CD4-positive, CD25-positive, alpha-beta regulatory T cell (primary cell): ENCODE data around the gene RAD51B. TPM values are rescaled to one million over a fixed set of nuclear protein-coding genes. Genes with fewer than 3 reads are reported as not detected.

ENCODE experiments used
- ATAC-seq, 2 donors: fragments of 150-1000 bp; cut with Tn5 transposase; one replicate each; pipeline ENCODE4 v1.10.0; 2021; ENCODE audit warnings: low read depth in 2 of 2, moderate number of reproducible peaks in 2 of 2, moderate library complexity in 1 of 2
- DNase-seq, 3 donors: peaks; one replicate each; pipeline versions ENCODE4 v3.0.0 to v3.0.0-alpha.2; 2012 to 2022; ENCODE audit warnings: mixed read lengths in 1 of 3
- H3K27ac ChIP-seq: one replicate; pipeline ENCODE4 v1.7.0; 2013; ENCODE audit warnings: mild to moderate bottlenecking, low read length; ENCODE audit not compliant: insufficient read depth, poor library complexity, severe bottlenecking
- H3K27me3 ChIP-seq: one replicate; pipeline ENCODE4 v1.7.0; 2013; ENCODE audit warnings: low read length; ENCODE audit not compliant: control insufficient read depth, insufficient read depth
- H3K36me3 ChIP-seq: one replicate; pipeline ENCODE4 v1.7.0; 2013; ENCODE audit warnings: mild to moderate bottlenecking, low read length, moderate library complexity; ENCODE audit not compliant: control insufficient read depth, insufficient read depth
- H3K4me1 ChIP-seq: 2 replicates; pipeline ENCODE4 v1.7.0; 2013; ENCODE audit warnings: mild to moderate bottlenecking, low read length; ENCODE audit not compliant: insufficient read depth, control insufficient read depth, poor library complexity, severe bottlenecking
- H3K4me3 ChIP-seq: one replicate; pipeline ENCODE4 v1.7.0; 2013; ENCODE audit warnings: low read depth, mild to moderate bottlenecking, low read length, moderate library complexity
- H3K9me3 ChIP-seq, 2 experiments: 1 replicate in 1 of 2; 2 replicates in 1 of 2; pipeline ENCODE4 v1.7.0; 2013; ENCODE audit warnings: low read length in 2 of 2, mild to moderate bottlenecking in 1 of 2, moderate library complexity in 1 of 2; ENCODE audit not compliant: control insufficient read depth in 2 of 2
- H3K27ac Mint-ChIP-seq, 3 donors: one replicate each; pipeline ENCODE4 v1.8.0; 2020 to 2022; ENCODE audit warnings: mild to moderate bottlenecking in 3 of 3, mixed read lengths in 3 of 3, moderate library complexity in 2 of 3
- H3K27me3 Mint-ChIP-seq: one replicate; pipeline ENCODE4 v1.8.0; 2022; ENCODE audit warnings: mild to moderate bottlenecking, mixed read lengths
- H3K36me3 Mint-ChIP-seq: one replicate; pipeline ENCODE4 v1.8.0; 2020; ENCODE audit warnings: mixed read lengths
- H3K4me1 Mint-ChIP-seq, 4 donors: one replicate each; pipeline ENCODE4 v1.8.0; 2020 to 2022; ENCODE audit warnings: mixed read lengths in 4 of 4, mild to moderate bottlenecking in 1 of 4
- H3K4me3 Mint-ChIP-seq, 4 donors: one replicate each; pipeline ENCODE4 v1.8.0; 2020 to 2022; ENCODE audit warnings: mild to moderate bottlenecking in 4 of 4, mixed read lengths in 4 of 4, moderate library complexity in 3 of 4
- H3K9me3 Mint-ChIP-seq, 7 donors: one replicate each; pipeline ENCODE4 v1.8.0; 2020 to 2022; ENCODE audit warnings: mixed read lengths in 7 of 7, mild to moderate bottlenecking in 3 of 7, moderate library complexity in 2 of 7
- polyA plus RNA-seq, 4 donors: library from polyadenylated mRNA; unstranded; fragments of 300-500 nt; fragmentation: Illumina TruSeq; gene quantifications; one replicate each; pipeline ENCODE4 v1.2.3, GENCODE V29; 2021
- total RNA-seq: library from RNA; stranded (reverse); gene quantifications from one replicate; pipeline ENCODE4 v1.2.3, GENCODE V29; 2022

RAD51B gene
- total and polyA plus RNA-seq, 5 donors from 2014 or later: 19.1 to 40.2 (median 28.1) TPM

DNA sequence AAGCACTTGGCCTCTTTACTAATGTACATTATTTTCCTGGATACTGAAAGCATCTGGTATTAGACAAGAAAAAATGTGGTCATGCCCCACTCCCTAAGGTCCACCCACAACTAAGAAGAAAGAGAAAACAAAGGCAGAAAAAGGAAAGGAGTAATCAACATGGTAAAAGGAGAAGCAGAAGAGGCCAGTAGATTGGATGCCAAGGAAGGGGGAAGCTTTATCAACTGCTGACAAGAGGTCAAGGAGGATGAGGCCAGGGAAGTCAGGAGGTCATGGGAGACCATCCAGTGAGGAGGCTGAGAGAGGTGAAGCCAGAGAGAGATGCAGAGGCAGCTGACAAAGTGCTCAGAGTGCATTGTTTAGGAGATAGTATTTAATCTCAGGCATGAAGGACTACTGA lies 589.8 kb downstream of the RAD51B start:
- no peak overlapping the region for H3K4me3 Mint-ChIP-seq
- Histone ChIP-seq H3K4me3 (no peak overlapping the region), H3K9me3 (no peaks in the 10 kb centered on the region), H3K27ac (no peak overlapping the region), H3K27me3 (no peaks in the 10 kb centered on the region), H3K36me3 (no peaks in the 10 kb centered on the region), H3K4me1 (peaks cover 5% of the 10 kb centered on the region)
- peak overlapping the region; percentile 57 to 88 (median 74) for H3K27ac Mint-ChIP-seq
- H3K36me3 Mint-ChIP-seq: peaks cover 3% of the 10 kb centered on the region
- no peaks in the 10 kb centered on the region for H3K9me3 Mint-ChIP-seq
- peaks cover 20 to 43% (median 27%) of the 10 kb centered on the region in 4 donors for H3K4me1 Mint-ChIP-seq
- ATAC-seq: no peak
- DNase-seq: no peak
- H3K27me3 Mint-ChIP-seq: no peaks in the 10 kb centered on the region

GRCh38 chr14:68412505-68413465 lies 593.2 kb downstream of the RAD51B start:
- no peaks in the 10 kb centered on the region for H3K36me3 ChIP-seq
- Mint-ChIP-seq H3K4me1 (peaks cover 10 to 21% (median 13%) of the 10 kb centered on the region in 4 donors), H3K27ac (peak overlapping the region in 2 of 3 donors; percentile 18 to 62), H3K9me3 (no peaks in the 10 kb centered on the region), H3K36me3 (peaks cover 13% of the 10 kb centered on the region), H3K27me3 (no peaks in the 10 kb centered on the region), H3K4me3 (no peak overlapping the region)
- no peak overlapping the region for H3K27ac ChIP-seq
- H3K4me3 ChIP-seq: no peak overlapping the region
- no peaks in the 10 kb centered on the region for H3K27me3 ChIP-seq
- ATAC-seq (no peak), DNase-seq (no peak)
- no peaks in the 10 kb centered on the region for H3K9me3 ChIP-seq
- H3K4me1 ChIP-seq: no peaks in the 10 kb centered on the region

GRCh38 chr14:68413509-68413908 lies 593.9 kb downstream of the RAD51B start:
- H3K4me3 Mint-ChIP-seq: no peak overlapping the region
- ATAC-seq (no peak), DNase-seq (no peak)
- H3K4me1 Mint-ChIP-seq: peaks cover 6 to 18% (median 13%) of the 10 kb centered on the region in 4 donors
- peak overlapping the region in 1 of 3 donors; percentile 62 for H3K27ac Mint-ChIP-seq
- H3K4me1 ChIP-seq: no peaks in the 10 kb centered on the region
- no peak overlapping the region for H3K27ac ChIP-seq
- peaks cover 13% of the 10 kb centered on the region for H3K36me3 Mint-ChIP-seq
- H3K27me3 Mint-ChIP-seq: no peaks in the 10 kb centered on the region
- no peaks in the 10 kb centered on the region for H3K9me3 Mint-ChIP-seq
- no peaks in the 10 kb centered on the region for H3K9me3 ChIP-seq
- H3K36me3 ChIP-seq: no peaks in the 10 kb centered on the region
- no peaks in the 10 kb centered on the region for H3K27me3 ChIP-seq
- H3K4me3 ChIP-seq: no peak overlapping the region

DNA sequence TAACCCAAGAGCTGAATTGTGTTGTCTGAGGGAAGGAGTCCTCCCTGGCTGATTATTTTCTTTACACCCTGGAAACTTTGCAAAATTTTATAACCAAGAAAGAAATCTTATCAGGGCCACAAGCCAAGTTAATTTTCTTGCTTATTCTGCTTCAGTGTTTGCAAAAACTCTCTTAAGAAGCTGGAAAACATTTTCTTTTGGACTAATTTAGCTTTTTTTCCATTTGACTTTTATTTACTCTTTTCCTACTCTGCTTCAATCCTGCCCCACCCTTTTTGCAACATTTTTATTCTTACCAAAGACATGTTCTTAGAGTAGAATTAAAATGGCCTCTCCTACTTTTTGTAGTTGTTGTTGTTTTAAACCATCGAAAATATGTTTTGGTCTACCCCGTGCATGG lies 594.5 kb downstream of the RAD51B start:
- Mint-ChIP-seq H3K4me1 (peaks cover 6 to 18% (median 11%) of the 10 kb centered on the region in 4 donors), H3K27me3 (no peaks in the 10 kb centered on the region), H3K9me3 (no peaks in the 10 kb centered on the region), H3K4me3 (no peak overlapping the region), H3K27ac (peak overlapping the region in 1 of 3 donors; percentile 5), H3K36me3 (peaks cover 13% of the 10 kb centered on the region)
- no peak for ATAC-seq
- Histone ChIP-seq H3K36me3 (no peaks in the 10 kb centered on the region), H3K27ac (no peak overlapping the region), H3K4me1 (no peaks in the 10 kb centered on the region), H3K27me3 (no peaks in the 10 kb centered on the region), H3K4me3 (no peak overlapping the region), H3K9me3 (no peaks in the 10 kb centered on the region)
- no peak for DNase-seq

DNA sequence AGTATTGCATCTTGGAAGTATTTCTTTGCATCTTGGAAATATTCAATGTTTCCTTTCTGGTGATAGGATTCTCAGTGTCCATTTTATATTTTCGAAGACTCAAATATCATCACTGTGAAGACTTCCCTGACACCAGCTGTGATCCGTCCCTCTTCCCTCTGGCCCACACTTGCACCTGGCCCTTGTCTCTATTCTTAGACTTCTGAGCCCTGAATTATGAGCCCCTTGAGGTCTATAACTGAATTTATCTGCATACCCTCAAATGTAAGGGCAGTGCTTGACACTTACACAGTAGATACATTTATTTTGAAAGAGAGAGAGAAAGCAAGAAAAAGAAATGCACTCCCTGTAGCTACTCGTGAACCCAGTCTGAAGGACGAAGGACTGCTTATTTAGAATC lies 596.6 kb downstream of the RAD51B start:
- no peak overlapping the region for H3K4me3 Mint-ChIP-seq
- no peak for DNase-seq
- H3K9me3 ChIP-seq: no peaks in the 10 kb centered on the region
- no peaks in the 10 kb centered on the region for H3K36me3 ChIP-seq
- H3K4me3 ChIP-seq: no peak overlapping the region
- no peaks in the 10 kb centered on the region for H3K9me3 Mint-ChIP-seq
- peaks cover 17 to 28% (median 20%) of the 10 kb centered on the region in 4 donors for H3K4me1 Mint-ChIP-seq
- H3K27ac ChIP-seq: no peak overlapping the region
- peaks cover 13% of the 10 kb centered on the region for H3K36me3 Mint-ChIP-seq
- no peaks in the 10 kb centered on the region for H3K27me3 ChIP-seq
- H3K27me3 Mint-ChIP-seq: no peaks in the 10 kb centered on the region
- no peak for ATAC-seq
- H3K4me1 ChIP-seq: peaks cover 4% of the 10 kb centered on the region
- H3K27ac Mint-ChIP-seq: no peak overlapping the region

- Histone ChIP-seq H3K36me3 (no peaks in the 10 kb centered on the region), H3K27me3 (no peaks in the 10 kb centered on the region), H3K4me1 (peaks cover 4% of the 10 kb centered on the region), H3K9me3 (no peaks in the 10 kb centered on the region), H3K27ac (no peak overlapping the region), H3K4me3 (no peak overlapping the region)
- DNase-seq (no peak), ATAC-seq (no peak)
- no peaks in the 10 kb centered on the region for H3K27me3 Mint-ChIP-seq
- H3K9me3 Mint-ChIP-seq: no peaks in the 10 kb centered on the region
- peaks cover 17 to 28% (median 20%) of the 10 kb centered on the region in 4 donors for H3K4me1 Mint-ChIP-seq
- no peak overlapping the region for H3K27ac Mint-ChIP-seq
- peaks cover 18% of the 10 kb centered on the region for H3K36me3 Mint-ChIP-seq
- no peak overlapping the region for H3K4me3 Mint-ChIP-seq
These were observed 597.6 kb downstream of the RAD51B start for GRCh38 chr14:68417009-68417650.

- Histone ChIP-seq H3K4me3 (no peak overlapping the region), H3K36me3 (no peaks in the 10 kb centered on the region), H3K27me3 (no peaks in the 10 kb centered on the region), H3K9me3 (no peaks in the 10 kb centered on the region), H3K4me1 (peaks cover 4% of the 10 kb centered on the region), H3K27ac (no peak overlapping the region)
- H3K27me3 Mint-ChIP-seq: no peaks in the 10 kb centered on the region
- DNase-seq (no peak), ATAC-seq (no peak)
- peaks cover 14 to 23% (median 17%) of the 10 kb centered on the region in 4 donors for H3K4me1 Mint-ChIP-seq
- H3K27ac Mint-ChIP-seq: peak overlapping the region in 2 of 3 donors; percentile 27 to 80
- no peaks in the 10 kb centered on the region for H3K9me3 Mint-ChIP-seq
- H3K4me3 Mint-ChIP-seq: no peak overlapping the region
- peaks cover 19% of the 10 kb centered on the region for H3K36me3 Mint-ChIP-seq
These were observed 598.9 kb downstream of the RAD51B start for GRCh38 chr14:68418174-68419118.
